Superior temporal gyrus (tissue), 1 donor: ENCODE measurements around the gene OVOL1.

ENCODE experiments used
- DNase-seq: peaks from one replicate; pipeline ENCODE4 v3.0.0-alpha.2; 2016; ENCODE audit errors: extremely low spot score

OVOL1 gene

DNA sequence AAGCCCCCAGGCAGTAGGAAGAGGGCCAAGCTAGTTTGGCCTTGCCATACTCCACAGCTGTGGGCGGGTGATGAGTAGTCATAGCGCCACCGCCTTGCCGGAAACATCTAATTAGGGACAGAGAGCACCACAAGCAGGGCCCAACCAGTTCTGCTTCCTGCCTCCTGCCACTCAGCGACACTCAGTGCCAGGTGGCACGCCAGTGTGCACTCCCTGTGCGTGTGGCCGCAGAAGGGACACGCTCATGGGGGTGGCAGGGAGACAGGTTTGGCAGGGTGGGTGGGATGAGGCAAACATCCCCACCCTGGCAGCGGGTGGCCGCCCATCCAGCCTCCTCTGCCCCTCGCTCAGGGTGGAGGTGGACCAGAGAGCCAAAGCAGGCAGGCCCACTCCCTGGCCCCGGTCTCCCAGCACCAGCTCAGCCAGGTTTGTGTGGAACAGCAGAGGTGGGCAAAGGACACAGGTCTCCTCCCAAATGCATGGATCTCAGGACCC is 4.9 kb downstream of the OVOL1 start:
- DNase-seq: no peak

DNA sequence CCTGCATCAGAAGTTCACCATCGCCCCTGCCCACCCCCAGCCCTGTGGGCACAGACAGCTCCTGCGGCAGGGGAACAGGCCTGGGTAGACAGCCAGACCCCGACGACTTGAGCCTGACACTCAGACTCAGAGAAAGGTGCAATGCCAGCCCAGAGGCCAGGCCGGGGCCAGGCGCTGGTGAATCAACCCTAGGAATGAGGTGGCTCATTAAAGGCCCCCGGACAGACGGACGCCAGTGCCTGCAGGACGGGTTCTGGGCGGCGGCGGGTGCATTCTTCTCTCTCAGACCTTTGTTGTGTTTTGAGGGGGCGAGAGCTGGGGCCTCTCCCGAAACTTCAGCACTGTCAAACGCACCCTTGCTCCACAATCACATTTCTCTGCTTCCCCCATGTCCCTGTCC is 5.6 kb downstream of the OVOL1 start:
- DNase-seq: no peak

DNA sequence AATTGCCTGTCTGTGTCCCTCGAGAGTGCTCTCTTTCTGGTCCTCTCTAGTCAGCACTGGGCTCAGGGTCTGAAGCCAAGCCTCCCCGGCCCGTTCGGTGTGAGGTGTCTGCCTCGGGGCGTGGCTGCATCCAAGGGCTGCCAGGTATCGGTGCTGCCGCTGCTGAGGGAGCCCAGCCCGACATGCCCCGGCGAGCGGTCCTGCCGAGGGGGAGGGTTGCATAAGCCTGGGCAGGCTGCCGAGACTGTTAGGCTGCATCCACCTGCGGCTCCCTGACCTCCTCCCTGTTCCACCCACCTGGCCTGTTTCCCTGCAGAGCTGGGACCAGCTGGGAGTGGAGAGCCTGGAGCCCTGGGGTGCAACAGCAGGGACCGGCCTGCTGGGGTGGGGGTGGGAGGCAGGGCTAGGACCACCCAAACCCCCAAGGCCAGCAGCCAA is 6.3 kb downstream of the OVOL1 start:
- DNase-seq: no peak

DNA sequence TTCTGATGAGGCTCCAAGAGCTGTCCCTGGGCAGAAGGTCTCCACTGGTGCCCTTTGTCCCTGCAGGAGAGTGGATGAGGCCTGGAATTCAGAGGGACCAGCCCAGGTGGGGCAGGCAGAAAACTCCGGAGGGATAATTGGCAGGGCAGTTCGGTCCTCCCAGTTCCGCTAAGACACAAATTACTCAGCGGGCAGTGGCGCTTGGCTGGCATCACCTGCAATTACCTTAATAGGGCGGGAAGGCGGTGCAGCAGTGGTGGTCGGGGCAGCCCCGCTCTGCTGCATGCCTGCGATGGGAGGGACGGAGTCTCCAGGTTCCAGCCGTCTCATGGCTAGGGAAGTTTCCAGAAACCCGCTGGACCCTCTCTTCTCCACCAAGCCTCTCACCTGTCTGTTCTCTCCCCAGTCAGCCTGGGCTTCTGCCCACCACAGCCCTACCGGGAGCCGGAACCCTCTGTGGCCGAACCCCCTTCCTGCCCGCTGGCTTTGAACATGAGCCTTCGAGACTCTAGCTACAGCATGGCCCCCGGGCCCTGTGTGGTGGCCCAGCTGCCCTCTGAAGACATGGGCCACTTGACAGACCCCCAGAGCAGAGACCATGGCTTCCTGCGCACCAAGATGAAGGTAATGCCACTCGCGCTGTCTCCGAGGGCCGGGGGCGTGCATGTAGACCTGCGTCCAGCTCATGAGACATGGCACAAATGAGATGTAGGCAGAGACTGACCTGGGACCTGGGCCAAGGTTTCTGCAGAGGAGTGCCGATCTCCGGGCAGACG is 7.0 kb downstream of the OVOL1 start:
- DNase-seq: no peak

DNA sequence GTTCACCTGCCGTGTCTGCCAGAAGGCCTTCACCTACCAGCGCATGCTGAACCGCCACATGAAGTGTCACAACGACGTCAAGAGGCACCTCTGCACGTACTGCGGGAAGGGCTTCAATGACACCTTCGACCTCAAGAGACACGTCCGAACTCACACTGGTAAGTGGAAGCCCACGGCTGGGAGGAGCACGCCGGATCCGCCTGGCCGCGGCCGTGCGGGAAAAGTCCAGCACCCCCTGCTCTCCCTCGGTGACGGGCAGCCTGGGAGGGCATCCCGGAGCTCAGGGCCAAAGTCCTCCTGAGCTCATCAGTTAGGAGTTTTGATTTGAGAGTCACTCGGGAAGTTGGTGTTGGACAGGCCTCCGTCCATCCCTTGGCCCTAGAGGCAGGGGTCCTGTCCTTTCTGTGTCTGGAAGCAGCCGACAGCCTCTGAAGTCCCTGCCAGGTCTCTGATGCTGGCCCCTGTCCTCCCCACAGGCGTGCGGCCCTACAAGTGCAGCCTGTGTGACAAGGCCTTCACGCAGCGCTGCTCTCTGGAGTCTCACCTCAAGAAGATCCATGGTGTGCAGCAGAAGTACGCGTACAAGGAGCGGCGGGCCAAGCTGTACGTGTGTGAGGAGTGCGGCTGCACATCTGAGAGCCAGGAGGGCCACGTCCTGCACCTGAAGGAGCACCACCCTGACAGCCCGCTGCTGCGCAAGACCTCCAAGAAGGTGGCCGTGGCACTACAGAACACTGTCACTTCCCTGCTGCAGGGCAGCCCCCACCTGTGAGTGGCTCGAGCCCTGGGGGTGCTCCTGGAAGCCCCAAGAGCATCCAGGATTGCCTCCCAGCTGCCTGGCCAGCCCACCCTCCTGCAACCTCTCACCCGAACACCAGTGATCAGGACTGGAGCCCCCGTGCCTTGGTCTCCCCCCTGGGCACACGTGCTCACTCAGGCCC is 8.0 kb downstream of the OVOL1 start:
- no peak for DNase-seq

DNA sequence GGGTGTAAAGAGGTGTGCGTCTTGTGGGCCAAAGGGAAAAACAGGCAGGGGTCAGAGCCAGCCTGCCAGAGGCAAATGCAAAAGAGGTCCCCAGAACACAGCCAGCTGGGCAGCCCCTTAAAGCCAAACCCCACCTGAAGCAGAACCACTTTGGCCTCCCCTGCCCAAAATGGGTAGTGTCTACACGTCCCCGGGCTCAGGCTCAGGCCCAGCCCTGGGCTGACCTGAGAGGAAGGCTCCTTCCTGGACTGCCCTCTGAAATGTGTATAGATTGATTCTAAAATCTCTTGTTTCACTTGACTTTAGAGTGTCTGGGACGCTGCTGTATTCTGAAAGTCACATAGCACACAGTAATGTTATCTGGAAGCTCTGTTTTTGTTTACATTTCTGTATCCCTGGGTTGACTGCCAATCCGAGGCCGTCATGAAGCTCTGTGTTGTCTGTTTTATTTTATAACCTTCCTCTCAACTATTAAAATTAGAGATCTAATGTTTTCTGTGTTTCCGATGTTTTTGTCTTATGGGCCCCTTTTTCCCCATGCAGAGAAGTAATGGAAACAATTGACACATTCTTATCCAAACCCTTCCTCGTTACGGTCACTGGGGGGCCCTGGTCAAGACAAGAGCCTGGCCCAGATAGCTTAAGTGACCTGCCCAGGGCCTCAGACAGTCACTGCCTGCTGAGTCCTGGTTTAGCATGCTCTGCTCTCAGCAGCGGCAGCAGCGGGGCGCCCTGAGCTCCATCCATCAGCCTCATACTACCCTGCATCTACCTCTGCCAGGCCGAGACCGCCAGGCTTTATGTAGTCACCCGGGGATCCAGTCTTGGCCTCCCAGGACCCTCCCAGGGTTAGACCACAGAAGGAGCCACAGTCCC is 10.1 kb downstream of the OVOL1 start:
- DNase-seq: no peak

DNA sequence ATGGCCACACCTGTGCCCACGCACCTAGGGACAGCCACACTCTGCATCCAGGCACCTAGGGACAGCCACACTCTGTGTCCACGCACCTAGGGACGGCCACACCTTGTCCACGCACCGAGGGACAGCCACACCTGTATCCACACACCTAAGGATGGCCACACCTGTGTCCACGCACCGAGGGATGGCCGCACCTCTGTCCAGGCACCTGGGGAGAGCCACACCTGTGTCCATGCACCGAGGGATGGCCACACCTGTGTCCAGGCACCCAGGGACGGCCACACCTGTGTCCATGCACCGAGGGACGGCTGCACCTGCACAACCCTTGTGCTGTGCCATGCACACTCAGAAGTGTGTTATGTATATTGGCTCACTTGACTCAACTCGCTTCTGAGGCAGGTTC is 10.8 kb downstream of the OVOL1 start:
- DNase-seq: no peak

DNA sequence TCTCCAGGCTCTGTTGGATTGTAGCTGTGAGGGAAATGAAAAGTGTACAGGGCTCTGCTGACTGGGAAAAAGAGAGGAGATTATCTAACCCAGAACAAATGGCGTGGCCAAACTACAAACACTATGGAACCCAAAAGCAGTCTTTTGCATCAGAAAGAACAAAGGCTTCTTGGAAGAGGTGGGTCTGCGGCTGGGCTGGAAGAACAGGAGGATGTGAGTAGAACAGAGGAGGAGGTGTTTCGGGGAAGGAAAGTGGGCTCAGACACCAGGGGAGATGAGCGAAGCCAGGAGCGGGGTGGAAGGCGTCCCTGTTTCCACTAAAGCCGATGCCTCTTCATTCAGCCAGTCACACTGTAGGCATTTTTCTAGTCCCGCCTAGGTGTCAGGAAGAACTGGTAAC is 12.0 kb downstream of the OVOL1 start:
- no peak for DNase-seq

DNA sequence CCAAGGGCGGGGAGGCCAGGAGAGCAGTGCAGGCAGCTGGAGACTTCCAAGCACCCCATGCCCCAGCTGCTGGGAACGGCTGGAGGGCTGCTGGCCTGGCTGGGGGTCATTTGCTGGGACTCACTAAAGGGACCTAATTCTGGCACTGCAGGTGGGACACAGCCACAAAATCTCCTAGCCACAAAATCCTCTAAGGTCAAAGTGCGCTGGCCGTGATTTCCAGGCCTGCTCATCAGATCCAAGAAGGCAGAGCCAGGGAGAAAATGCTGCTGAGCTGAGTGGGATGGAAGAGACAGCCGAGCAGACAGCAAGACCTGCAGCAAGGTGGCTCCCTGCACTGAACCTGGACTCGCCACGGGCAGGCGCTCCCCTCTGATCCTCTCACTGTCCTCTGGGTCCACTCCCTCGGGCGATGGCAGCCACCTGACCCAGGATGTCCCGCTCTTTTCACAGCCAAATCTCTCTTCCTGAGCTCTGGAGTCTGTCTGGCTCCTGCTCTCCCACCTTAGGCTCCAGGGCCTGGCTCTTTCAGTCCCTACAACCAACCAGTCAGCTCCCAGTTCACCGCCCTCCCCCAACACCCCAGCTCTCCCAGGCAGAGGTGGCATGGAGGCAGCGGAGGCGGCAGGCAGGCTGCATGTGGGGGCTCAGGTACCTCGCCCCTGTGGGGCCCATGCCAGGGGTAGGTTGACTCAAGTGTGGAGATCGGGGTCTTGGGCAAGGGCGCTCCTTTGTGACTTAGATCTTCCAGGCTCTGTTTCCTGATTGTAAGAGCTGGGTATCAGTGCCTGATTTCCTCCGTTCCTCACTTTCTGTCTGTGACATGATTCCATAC is 14.5 kb downstream of the OVOL1 start:
- DNase-seq: no peak

DNA sequence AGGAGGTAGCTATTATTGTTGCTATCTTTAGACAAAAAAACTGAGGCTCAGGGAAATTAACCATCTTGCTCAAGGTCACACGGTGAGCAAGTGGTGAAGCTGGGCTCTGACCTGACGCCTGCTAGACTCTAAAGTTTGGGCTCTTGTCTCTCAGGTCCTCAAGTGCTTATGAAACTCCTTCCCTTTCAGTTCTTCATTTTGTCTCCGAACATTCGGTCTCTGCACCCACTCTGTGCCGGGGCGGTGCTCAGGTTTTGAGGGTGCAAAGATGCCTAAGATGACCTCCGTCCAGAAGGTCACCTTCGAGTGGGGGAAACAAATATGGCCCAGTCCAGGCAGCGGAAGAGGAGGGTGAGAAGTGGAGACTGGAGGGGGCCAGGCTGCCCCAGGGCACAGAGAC is 16.0 kb downstream of the OVOL1 start:
- DNase-seq: no peak

DNA sequence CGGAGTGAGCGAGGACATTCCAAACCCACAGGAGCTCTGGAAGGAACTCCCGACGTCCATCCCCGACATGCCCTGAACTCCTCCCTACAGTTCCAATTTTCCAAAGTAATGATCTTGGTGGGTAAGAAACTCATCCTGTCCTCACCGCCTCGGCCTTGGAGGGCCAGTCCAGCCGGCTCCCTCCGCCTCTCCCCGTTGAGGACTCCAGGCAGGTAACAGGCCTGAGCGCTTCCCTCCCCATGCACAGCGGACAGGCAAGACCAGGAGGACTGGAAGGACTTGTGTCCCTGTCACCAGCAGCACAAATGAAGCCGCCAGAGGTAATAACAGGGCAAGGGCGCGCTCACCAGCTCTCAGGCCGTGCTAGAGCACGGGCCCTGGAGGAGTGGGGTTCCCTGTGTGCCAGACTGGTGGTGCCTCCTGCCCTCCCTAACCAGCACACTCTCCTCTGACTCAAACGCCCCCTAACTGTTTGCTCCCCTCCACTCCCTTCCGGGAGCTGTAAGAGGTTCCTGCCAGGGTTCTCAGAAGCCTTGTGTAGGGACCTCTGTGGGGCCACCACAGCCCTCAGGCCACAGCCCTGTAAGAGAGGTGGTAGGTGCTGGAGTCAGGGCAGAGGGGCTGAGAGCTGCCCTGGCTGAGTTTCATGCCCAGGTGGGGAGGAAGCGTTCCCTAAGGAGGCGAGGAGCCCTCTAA is 17.1 kb downstream of the OVOL1 start:
- DNase-seq: no peak

DNA sequence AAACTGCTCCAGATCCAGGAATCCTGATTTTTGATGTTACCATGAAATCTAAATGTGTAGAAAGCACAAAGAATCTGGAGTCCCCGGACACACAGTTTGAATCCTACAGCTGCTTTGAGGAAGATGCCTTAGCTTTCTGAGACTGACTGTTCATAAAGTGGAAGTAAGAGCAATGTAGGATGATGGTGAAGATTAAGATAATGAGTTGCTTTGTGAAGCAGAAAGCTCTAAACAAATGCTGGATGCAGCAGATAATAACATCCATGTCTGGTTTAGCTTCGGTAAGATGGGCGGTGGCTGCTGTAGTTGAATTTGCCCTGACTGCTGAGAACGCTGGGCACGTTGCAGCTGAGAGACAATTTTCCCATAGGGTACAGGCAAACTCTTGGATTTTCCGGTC is 20.1 kb downstream of the OVOL1 start:
- DNase-seq: no peak

DNA sequence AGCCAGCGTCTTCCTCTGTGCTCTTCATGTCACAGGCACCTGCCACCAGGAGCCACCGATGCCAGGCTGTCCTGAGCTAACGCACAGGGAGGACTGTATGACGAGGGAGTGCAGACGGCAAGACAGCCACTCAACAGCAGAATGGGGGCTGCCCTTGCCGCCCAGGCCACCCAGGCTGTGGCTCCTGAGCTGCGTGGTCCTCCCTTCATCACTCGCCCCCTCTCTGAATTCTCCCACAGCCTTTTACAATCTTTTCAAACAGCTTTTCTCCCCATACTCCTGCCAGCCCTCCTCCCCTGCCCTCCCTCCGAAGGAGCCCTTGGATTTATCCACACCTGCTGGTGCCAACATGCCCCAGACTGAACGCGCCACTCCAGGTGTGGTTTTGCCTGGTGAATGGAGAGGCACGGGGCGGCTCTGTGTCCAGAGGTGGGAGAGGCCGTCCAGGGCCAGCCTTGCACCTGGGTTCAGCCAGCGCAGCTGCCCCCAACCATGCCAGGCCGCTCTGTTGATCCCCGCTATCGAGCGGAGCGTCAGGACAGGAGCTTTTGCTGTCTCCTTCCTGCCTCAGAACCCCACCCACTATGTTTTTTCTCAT is 22.0 kb downstream of the OVOL1 start:
- no peak for DNase-seq

DNA sequence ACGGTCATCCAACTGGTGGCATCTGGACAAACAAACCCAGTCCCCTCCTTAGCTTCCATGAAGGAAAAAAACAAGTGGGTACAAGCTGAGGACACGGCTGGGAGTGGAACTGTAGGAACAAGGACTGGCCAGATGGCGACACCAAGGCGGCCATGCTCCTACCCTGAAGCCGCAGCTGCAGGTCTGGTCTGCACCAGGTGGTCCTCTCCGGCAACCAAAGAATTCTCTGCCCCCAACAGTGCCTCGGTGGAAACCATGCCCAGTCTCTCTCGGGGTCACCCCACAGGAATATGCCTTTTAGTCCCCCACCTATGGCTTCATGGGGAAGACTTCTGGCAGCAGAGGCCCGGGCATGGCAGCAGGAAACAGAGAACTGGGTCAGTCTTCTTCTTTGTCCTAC is 22.6 kb downstream of the OVOL1 start:
- DNase-seq: no peak

DNA sequence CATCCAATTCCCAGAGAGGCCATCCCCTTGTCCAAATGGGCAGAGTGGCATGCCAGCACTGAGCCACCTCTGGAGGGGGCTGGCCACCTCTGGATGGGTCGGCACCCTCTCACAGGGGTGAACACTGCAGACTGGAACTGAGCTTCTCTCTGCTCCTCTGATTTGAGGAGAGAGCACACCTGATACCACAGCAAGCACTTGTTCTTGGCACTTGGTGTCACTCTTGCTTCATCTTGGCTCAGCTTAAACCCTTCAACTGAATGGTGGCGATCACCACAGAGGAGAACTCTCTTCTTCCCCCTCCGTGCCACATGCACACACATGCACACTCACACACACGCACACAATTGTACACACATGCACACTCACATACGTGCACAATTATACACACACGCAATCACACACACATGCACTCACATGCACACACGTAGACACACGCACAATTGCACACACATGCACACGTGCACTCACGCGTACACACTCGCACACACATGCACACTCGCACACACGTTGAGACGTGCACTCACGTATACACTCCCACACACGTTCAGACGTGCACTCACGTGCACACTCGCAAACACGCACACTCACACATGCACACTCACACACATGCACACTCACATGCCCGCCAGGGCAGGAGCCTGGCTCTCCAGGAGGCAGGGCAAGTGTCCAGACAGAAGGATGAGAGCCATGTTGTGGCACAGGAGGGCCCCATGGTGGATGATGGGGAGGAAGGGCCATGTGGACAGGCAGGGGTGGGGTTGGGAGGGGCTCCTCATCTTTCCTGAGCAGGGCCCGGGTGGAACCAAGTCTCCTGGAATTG is 23.4 kb downstream of the OVOL1 start:
- no peak for DNase-seq

DNA sequence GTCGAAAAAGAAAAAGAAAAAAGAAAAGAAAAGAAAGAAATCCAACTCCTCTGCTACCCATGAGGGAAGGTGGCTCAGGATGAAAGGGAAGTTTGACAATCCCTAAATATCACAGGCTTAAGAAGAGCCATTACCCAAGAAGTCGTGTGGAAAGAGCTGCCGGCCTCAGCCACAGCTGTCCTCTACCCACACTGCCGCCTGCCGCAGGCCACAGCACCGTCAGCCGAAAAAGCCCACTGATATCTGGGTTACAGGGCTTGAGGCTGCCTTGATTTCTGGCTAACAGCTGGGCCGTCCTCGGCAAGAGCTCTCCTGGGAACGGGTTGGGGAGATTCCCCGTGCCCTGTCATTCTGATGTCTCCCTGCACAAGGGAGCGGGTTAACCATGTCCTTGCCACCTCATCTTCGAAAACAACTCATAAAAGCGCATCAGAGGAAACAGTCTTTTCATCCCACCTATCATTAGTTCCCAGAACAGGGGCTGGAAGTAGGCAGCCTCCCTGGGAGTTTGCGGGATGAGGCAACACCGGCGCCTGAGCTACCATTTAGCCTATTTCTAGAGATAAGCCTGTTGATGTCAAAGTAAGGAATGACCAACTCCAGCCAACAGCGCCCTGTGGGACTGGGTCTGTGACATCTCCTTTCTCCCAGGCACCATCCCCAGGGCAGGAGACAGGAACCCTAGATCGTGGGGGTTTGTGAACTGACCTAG is 25.1 kb downstream of the OVOL1 start:
- no peak for DNase-seq

DNA sequence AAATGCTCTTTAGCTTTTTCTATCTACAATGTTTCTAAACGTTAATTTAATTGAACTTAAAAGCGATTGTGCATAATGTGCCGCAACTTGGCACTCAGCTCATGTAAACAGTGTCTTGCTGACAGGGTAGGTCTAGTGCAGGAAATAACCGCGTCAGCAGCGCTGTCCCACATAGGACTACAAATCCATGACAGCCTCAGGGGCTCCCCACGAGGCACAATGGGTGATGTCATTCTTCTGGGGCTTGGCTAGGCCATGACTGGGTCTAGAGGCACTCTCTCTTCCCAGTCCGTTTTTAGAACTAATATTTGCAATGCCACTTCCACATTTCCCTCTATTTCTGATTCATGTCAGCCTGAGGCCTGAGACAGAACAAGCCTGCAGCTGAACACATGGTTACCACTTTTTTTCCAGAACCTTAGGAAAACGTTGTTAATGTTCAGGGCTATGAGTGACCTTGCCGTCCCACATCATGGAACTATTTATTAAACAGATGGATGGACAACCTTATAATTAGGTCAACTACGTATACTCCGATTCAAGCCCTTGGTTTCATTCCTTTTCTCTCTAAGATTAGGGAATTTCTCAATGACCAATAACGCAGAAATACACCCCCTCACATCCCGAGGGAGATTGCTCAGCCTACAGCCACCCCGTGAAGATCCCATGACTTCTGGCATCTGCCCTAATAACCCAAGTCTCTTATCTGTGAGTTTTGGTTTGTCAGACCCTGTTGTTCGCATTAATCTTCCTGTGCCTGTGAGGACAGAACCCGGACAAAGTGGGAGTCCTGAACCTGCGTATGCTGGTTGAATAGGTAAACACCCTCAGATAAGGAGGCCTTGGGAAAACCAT is 27.5 kb downstream of the OVOL1 start:
- DNase-seq: no peak
